SK-N-SH treated with all-trans-retinoic acid at 6 μM for 48 hours (cell line): ENCODE measurements around the gene PGC.

Experiments
- BACH2 ChIP-seq: fragments of 250-450 bp; sonication (Bioruptor Pico); IDR thresholded peaks from 2 replicates; pipeline ENCODE4 v1.9.0; 2021; ENCODE audit warnings: mild to moderate bottlenecking, borderline replicate concordance
- PATZ1 ChIP-seq: fragments of 250-450 bp; sonication (Bioruptor Pico); IDR thresholded peaks from 2 replicates; pipeline ENCODE4 v1.8.0; 2020; ENCODE audit warnings: mild to moderate bottlenecking, moderate library complexity, borderline replicate concordance
- POU6F1 ChIP-seq: fragments of 250-450 bp; sonication (Bioruptor Pico); IDR thresholded peaks from 2 replicates; pipeline ENCODE4 v1.8.0; 2021; ENCODE audit warnings: low read depth, mild to moderate bottlenecking, moderate library complexity, borderline replicate concordance
- ZC3H10 ChIP-seq: fragments of 250-450 bp; sonication (Bioruptor Pico); IDR thresholded peaks from 2 replicates; pipeline ENCODE4 v1.5.1; 2021; ENCODE audit warnings: mild to moderate bottlenecking, moderate library complexity
- ZNF8 ChIP-seq: fragments of 450-650 bp; formaldehyde crosslinking; IDR thresholded peaks from 2 replicates; pipeline ENCODE4 v1.5.0; 2020; ENCODE audit warnings: mild to moderate bottlenecking, moderate library complexity

- TF ChIP-seq POU6F1 (CRISPR knock-in tag) (no peak), ZNF8 (CRISPR knock-in tag) (no peak), PATZ1 (no peak), ZC3H10 (CRISPR knock-in tag) (no peak), BACH2 (no peak)
These were observed 5.3 kb downstream of the PGC start for GRCh38 chr6:41741625-41742490.
